NB4 (cell line): ENCODE results near the gene JPT1.

ENCODE experiments used
- DNase-seq: peaks from one replicate; pipeline ENCODE4 v3.0.0; 2010; ENCODE audit warnings: low read depth
- H3K4me3 ChIP-seq: one replicate; pipeline ENCODE4 v1.5.1; 2011; ENCODE audit warnings: mild to moderate bottlenecking, low read depth, low read length, moderate library complexity
- CTCF ChIP-seq: IDR thresholded peaks from one replicate; pipeline ENCODE4 v1.5.1; 2012; ENCODE audit warnings: low read depth, low read length
- MAX ChIP-seq: IDR thresholded peaks from 2 replicates; pipeline ENCODE4 v1.6.1; 2011; ENCODE audit warnings: low read depth, low read length
- MYC ChIP-seq: IDR thresholded peaks from 2 replicates; pipeline ENCODE4 v1.6.1; 2011; ENCODE audit warnings: low read depth, low read length
- POLR2A ChIP-seq: IDR thresholded peaks from 2 replicates; pipeline ENCODE4 v1.6.1; 2011; ENCODE audit warnings: mild to moderate bottlenecking; ENCODE audit not compliant: insufficient read length; ENCODE audit errors: extremely low read depth

JPT1 gene

DNA sequence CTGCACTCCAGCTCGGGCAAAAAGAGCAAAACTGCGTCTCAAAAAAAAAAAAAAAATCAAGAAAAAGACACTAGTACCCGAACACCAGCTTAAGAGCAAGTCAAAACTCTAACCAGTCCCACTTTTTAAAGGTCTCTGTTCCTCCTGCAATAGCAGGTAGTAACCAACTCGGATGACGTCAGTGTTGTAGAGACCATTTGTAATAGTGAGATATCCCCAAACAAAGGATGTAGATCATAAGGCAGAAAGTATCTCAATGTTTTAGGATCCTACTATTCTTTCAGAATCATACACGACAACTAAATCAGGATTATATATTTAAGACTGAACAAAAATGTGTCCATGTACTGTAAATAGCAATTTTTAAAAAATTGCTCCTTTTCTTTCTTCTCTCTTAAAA lies 2.4 kb downstream of the JPT1 start:
- H3K4me3 ChIP-seq, result no peak overlapping the region
- no peak for TF ChIP-seq CTCF
- TF ChIP-seq POLR2A, result no peak
- TF ChIP-seq MYC, result no peak
- TF ChIP-seq MAX, result no peak
- DNase-seq, result no peak

DNA sequence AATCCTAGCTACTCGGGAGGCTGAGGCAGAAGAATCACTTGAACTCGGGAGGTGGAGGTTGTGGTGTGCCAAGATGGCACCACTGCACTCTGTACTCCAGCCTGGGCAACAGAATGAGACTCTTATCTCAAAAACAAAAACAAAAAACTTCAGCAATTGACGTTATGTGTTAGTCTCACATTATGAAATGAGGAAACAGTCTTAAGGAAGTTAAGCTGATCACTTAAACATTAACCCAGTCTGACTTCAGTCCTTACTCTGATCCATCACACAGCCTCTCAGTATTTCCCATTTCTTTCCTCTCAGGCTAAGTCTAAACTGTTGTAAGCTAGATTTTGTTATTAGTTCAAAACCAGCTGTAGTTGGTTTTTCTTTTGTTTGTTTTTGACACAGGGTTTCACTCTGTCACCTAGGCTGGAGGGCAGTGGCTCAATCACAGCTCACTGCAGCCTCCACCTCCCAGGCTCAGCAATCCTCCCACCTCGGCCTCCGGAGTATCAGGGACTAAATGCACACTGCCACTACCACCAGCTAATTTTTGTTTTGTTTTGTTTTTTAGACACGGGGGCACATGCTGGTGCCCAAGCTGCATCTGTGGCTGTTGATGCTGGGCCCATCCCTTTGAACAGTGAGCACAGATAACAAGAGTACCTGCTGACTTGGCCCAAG lies 6.3 kb downstream of the JPT1 start:
- no peak for DNase-seq
- TF ChIP-seq POLR2A (no peak), CTCF (no peak), MYC (no peak), MAX (no peak)
- H3K4me3 ChIP-seq, result no peak overlapping the region

DNA sequence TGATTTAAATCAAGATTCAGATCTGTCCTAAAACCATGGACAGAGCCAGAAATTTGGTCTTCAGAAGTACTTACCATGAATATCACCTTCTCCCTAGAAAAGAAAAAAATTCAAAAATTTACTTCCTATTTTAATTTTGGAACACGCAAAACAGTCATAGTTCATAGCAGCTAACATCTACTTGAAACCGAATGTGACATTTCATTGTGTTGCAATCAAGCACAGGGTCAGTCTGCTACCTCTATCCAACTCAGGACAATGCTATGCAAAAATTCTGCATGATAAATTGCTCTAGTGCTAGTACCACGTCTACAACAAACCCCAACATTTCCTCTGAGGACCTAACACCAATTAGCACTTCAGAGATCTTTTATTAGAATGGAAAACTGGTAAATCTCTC lies 7.7 kb downstream of the JPT1 start:
- TF ChIP-seq CTCF (no peak), MAX (no peak), MYC (no peak), POLR2A (no peak)
- H3K4me3 ChIP-seq, result no peak overlapping the region
- no peak for DNase-seq

DNA sequence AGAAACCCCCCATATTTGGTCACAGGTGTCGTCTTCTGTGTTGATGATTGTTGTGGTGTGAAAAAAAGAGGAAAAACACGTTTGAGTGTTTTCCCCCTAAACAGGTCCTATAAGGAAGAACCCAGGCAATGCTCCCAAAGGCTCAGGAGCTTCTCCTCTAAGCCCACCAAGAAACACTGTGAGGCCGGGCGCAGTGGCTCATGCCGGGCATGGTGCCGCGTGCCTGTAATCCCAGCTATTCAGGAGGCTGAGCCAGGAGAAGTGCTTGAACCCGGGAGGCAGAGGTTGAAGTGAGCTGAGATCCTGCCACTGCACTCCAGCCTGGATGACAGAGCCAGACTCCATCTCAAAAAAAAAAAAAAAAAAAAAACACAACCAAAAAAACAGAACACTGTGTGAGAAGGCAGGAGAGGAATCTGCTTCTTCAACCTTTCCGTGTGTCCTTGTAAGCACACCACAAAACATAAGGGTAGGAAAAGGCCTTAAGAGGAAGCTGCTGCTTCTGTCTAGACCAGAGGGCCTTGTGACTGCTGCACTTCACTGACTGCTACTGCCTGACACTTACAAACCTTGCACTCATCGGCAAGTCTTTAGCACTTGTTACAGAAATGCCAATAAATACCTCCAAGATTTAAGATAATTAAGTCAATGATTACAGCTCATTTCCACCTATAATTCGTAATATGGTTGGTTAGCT lies 9.3 kb downstream of the JPT1 start:
- DNase-seq, result no peak
- TF ChIP-seq MAX (no peak), POLR2A (no peak), MYC (no peak), CTCF (no peak)
- no peak overlapping the region for H3K4me3 ChIP-seq

- no peak overlapping the region for H3K4me3 ChIP-seq
- DNase-seq, result no peak
- TF ChIP-seq CTCF, result no peak
Observed at GRCh38 chr17:75142236-75142971, 11.9 kb downstream of the JPT1 start.
